VCaP (cell line): ENCODE data around the gene COL4A2.

Source experiments
- H3K27ac ChIP-seq: fragments of 450-650 bp; 2 replicates; pipeline ENCODE4 v1.5.1; 2017
- CTCF ChIP-seq: fragments of 450-650 bp; conservative IDR thresholded peaks from 2 replicates; pipeline ENCODE4 v1.5.1; 2017; ENCODE audit warnings: mild to moderate bottlenecking, moderate library complexity

COL4A2 gene

GRCh38 chr13:110328573-110328972, 21.5 kb downstream of the COL4A2 start:
- TF ChIP-seq CTCF, result no peak
- H3K27ac ChIP-seq, result no peak overlapping the region

GRCh38 chr13:110329258-110329657, 22.2 kb downstream of the COL4A2 start:
- H3K27ac ChIP-seq, result no peak overlapping the region
- no peak for TF ChIP-seq CTCF

- no peak overlapping the region for H3K27ac ChIP-seq
- no peak for TF ChIP-seq CTCF
Measured at GRCh38 chr13:110329798-110330461, 22.8 kb downstream of the COL4A2 start.

GRCh38 chr13:110330491-110331011, 23.5 kb downstream of the COL4A2 start:
- TF ChIP-seq CTCF, result no peak
- H3K27ac ChIP-seq, result no peak overlapping the region

GRCh38 chr13:110331362-110331761, 24.3 kb downstream of the COL4A2 start:
- no peak overlapping the region for H3K27ac ChIP-seq
- no peak for TF ChIP-seq CTCF

GRCh38 chr13:110332750-110333149, 25.7 kb downstream of the COL4A2 start:
- no peak overlapping the region for H3K27ac ChIP-seq
- TF ChIP-seq CTCF, result no peak

- no peak for TF ChIP-seq CTCF
- H3K27ac ChIP-seq, result no peak overlapping the region
Measured at GRCh38 chr13:110333837-110334236, 26.8 kb downstream of the COL4A2 start.
